ENCODE results near the gene NBEAL2.
A peak's percentile ranks its signal among the peaks of the same experiment; 100 is the strongest.

- TF ChIP-seq POLR2AphosphoS5 (IDR thresholded peaks at IDR 0.05), result peak in 2 of 3 donors; percentile 9 to 55
- TF ChIP-seq, protein P1, sequence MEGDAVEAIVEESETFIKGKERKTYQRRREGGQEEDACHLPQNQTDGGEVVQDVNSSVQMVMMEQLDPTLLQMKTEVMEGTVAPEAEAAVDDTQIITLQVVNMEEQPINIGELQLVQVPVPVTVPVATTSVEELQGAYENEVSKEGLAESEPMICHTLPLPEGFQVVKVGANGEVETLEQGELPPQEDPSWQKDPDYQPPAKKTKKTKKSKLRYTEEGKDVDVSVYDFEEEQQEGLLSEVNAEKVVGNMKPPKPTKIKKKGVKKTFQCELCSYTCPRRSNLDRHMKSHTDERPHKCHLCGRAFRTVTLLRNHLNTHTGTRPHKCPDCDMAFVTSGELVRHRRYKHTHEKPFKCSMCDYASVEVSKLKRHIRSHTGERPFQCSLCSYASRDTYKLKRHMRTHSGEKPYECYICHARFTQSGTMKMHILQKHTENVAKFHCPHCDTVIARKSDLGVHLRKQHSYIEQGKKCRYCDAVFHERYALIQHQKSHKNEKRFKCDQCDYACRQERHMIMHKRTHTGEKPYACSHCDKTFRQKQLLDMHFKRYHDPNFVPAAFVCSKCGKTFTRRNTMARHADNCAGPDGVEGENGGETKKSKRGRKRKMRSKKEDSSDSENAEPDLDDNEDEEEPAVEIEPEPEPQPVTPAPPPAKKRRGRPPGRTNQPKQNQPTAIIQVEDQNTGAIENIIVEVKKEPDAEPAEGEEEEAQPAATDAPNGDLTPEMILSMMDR (IDR thresholded peaks at IDR 0.05 in 8 of 11, conservative IDR thresholded peaks at IDR 0.05 in 3 of 11), result no peak
Measured at GRCh38 chr3:46989146-46989810, 9.8 kb downstream of the NBEAL2 start.

Measured in spleen (tissue), 7 donors.